ENCODE data around the gene GPR161. TPM values are rescaled to one million over a fixed set of nuclear protein-coding genes. Genes with fewer than 3 reads are reported as not detected.
"Not testable (repeated sequence)": the region's sequence is repeated elsewhere in the genome, so short reads cannot be mapped to it uniquely, and the experiment has no call there.

Gene GPR161, protein sequence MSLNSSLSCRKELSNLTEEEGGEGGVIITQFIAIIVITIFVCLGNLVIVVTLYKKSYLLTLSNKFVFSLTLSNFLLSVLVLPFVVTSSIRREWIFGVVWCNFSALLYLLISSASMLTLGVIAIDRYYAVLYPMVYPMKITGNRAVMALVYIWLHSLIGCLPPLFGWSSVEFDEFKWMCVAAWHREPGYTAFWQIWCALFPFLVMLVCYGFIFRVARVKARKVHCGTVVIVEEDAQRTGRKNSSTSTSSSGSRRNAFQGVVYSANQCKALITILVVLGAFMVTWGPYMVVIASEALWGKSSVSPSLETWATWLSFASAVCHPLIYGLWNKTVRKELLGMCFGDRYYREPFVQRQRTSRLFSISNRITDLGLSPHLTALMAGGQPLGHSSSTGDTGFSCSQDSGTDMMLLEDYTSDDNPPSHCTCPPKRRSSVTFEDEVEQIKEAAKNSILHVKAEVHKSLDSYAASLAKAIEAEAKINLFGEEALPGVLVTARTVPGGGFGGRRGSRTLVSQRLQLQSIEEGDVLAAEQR
- polyA plus RNA-seq (2013, experiment 1 of 4), result 27.0 TPM
- 28.6 TPM for polyA plus RNA-seq (2013, experiment 2 of 4)
- 19.2 TPM for polyA plus RNA-seq (2013, experiment 3 of 4)
- polyA plus RNA-seq (2013, experiment 4 of 4), result 24.6 TPM

DNA sequence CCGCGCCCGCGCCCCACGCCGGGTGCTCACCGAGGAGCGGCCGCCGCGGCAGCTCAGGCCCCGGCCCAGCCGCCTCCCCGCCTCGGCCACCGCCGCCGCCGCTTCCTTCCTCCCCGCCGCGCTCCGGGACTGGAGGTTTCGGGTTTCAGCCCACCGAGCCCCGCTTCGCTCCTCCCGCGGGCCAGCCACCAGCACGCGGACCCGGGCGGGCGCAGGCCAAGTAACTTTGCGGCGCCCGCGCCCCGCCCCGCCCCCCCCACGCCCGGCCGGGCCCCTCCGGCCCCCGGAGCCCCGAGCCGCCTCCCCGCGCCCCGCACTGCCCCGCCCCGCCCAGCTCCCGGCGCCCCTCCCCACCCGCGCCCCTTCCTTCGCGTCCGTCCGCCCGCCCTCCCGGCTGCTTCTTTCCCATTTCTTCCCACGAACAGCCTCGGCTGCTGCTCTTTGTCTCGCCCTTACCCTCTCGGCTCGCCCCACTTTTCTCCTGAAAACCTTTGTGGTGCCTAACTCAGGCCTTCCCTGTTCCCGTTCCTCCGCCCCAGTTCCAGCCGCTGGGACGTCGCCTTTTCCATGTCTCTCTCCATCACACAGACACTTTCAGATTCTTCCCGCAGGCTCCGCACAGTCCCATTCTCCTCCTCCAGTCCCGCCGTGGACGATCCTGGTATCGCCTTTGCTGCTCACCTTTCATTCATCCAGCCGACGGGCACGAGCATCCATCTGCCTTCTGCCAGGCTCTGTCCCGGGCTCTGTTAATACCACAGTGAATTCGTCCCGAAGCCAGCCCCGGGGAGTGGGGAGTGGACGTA, at the start of gene GPR161:
Gene GPR161 (minus strand): TSS at position 222 of the 806 bp plus-strand sequence. CDS start 32,080 bp downstream, outside the sequence.
- WGBS, 2 experiments, result 0% methylated on average over 73 to 86 of the region's 86 CpGs
- H3K4me1 ChIP-seq (ENCODE audit: control insufficient read depth, insufficient read depth, low read length), result peaks cover 21% of the 10 kb centered on the region
- no peaks in the 10 kb centered on the region for H3K27me3 ChIP-seq (ENCODE audit: control insufficient read depth, insufficient read depth, low read length, poor library complexity, severe bottlenecking)
- H3K4me3 ChIP-seq (ENCODE audit: insufficient read depth, low read depth, low read length), result peak within 1 kb of the TSS; percentile 91
- no peaks in the 10 kb centered on the region for H3K9me3 ChIP-seq (ENCODE audit: control insufficient read depth, low read length)
- H3K27ac ChIP-seq (ENCODE audit: insufficient read depth, low read depth, low read length, poor library complexity, severe bottlenecking), result peak within 1 kb of the TSS; percentile 86
- H3K36me3 ChIP-seq (ENCODE audit: control insufficient read depth, insufficient read depth, low read length), result no peaks in the 10 kb centered on the region

DNA sequence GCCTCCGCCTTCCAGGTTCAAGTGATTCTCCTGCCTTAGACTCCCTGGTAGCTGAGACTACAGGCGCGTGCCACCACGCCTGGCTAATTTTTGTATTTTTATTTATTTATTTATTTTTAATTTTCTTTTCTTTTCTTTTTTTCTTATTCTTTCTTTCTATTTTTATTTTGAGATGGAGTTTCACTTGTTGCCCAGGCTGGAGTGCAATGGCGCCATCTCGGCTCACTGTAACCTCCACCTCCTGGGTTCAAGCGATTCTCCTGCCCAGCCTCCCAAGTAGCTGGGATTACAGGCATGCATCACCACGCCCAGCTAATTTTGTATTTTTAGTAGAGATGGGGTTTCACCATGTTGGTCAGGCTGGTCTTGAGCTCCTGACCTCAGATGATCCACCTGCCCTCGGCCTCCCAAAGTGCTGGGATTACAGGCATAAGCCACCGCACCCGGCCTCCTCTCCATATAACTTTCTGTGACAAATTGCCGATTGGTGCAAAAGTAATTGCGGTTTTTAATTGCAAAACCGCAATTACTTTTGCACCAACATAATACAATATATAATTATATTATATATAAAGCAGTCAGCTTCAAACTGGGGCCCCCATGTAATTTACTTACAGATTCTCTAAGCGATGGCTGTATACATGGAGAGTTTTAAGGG, 44.5 kb upstream of the GPR161 start:
- H3K36me3 ChIP-seq (ENCODE audit: control insufficient read depth, insufficient read depth, low read length); H3K27me3 ChIP-seq (ENCODE audit: control insufficient read depth, insufficient read depth, low read length, poor library complexity, severe bottlenecking); H3K4me1 ChIP-seq (ENCODE audit: control insufficient read depth, insufficient read depth, low read length); H3K9me3 ChIP-seq (ENCODE audit: control insufficient read depth, low read length); H3K4me3 ChIP-seq (ENCODE audit: insufficient read depth, low read depth, low read length); H3K27ac ChIP-seq (ENCODE audit: insufficient read depth, low read depth, low read length, poor library complexity, severe bottlenecking): not testable (repeated sequence)
- 95 to 99% methylated on average over 9 to 11 of the region's 15 CpGs for WGBS, 2 experiments

DNA sequence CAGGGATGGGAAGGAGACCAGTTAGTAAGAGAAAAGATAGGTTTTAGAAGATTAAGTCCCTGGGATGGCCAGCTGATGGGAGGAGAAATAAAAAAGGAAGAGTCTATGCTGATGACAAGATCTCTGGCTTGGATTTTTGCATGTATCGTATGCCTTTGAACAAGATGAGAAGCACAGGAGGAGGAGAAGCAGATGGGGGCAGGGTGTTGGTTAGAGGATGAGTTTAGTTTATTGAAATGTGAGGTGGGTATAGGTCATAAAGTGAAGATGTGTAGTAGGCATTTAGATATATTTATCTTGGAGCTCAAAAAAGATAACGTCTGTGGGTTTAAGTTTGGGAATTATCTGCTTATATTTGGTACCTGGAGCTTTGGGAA, 43.4 kb upstream of the GPR161 start:
- Histone ChIP-seq H3K4me3 (ENCODE audit: insufficient read depth, low read depth, low read length) (peak overlapping the region; percentile 94), H3K27me3 (ENCODE audit: control insufficient read depth, insufficient read depth, low read length, poor library complexity, severe bottlenecking) (no peaks in the 10 kb centered on the region), H3K36me3 (ENCODE audit: control insufficient read depth, insufficient read depth, low read length) (no peaks in the 10 kb centered on the region), H3K9me3 (ENCODE audit: control insufficient read depth, low read length) (no peaks in the 10 kb centered on the region), H3K27ac (ENCODE audit: insufficient read depth, low read depth, low read length, poor library complexity, severe bottlenecking) (no peak overlapping the region), H3K4me1 (ENCODE audit: control insufficient read depth, insufficient read depth, low read length) (peaks cover 6% of the 10 kb centered on the region)
- WGBS, 2 experiments, result 79 to 82% methylated on average over 2 of the region's 2 CpGs

DNA sequence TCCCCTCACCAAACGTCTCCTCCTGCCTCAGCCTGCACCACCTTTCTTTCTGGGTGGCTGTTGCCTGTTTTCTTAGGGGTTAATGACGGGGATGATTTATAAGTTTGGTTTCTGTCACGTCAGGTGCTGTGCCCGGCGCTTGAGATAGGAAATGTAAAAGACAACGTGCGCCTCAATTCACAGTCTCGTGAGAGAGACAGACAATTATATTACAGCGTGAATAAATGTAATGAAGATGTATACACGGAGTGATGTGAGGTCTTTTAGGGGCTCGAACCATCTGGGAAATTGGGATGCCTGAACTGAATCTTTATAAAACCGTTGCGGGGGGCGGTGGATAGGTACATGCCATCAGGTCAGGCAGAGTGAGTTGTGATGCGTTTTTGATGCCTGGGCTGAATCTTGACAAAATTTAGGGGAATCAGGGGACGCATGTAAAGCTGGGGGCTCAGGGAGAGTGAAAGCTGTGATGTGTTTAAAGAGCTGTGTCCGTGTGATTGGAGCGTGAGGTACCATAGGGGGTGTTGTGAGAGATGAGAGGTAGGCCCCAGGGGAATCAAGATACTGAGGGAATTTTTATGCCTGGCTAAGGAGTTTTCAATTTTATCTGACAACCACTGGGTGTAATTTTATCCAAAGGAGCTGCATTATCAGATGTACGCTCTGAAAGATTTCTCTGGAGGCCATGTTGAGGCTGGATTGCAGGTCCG, 42.9 kb upstream of the GPR161 start:
- peaks cover 6% of the 10 kb centered on the region for H3K4me1 ChIP-seq (ENCODE audit: control insufficient read depth, insufficient read depth, low read length)
- no peaks in the 10 kb centered on the region for H3K9me3 ChIP-seq (ENCODE audit: control insufficient read depth, low read length)
- WGBS, 2 experiments, result 13% methylated on average over 20 of the region's 20 CpGs

DNA sequence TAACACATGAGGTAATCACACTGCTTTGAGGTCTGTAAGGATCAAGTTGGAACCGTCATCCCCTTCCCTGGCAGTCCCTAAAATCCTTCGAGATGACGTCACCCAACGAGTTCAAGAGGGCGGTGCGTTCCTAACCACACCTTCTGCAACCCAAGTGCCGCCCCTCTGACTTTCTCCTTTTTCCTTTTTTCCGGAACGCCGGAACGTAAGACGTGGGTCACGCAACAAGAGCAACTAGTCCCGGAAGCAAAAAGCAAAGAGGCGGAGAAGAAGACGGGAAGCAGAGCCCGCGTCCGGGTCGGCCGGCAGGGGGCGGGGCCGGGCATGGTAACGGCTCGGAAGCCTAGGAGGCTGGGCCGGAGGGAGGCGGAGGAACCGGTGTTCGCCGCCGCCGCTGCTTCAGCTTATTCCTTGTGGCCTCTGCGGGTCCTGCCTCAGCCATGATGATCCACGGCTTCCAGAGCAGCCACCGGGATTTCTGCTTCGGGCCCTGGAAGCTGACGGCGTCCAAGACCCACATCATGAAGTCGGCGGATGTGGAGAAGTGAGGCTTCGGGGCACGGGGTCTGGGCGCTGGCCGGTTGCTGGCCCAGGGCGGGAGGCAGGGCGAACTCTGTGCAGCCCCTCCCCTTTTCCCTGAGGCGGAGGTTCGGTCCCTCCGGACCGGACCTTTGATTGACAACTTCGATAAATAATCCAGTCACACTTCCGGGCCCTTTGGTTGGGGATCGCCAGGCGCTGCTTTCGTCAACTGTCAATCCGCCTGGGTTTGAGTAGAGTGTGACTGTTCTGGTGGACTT, 42.1 kb upstream of the GPR161 start, which contains the start of gene TIPRL:
Gene TIPRL (plus strand): TSS at position 325 of the 800 bp plus-strand sequence. CDS start 116 bp downstream, at position 441.
- H3K4me1 ChIP-seq (ENCODE audit: control insufficient read depth, insufficient read depth, low read length), result peaks cover 6% of the 10 kb centered on the region
- H3K9me3 ChIP-seq (ENCODE audit: control insufficient read depth, low read length), result no peaks in the 10 kb centered on the region
- H3K4me3 ChIP-seq (ENCODE audit: insufficient read depth, low read depth, low read length), result peak within 1 kb of the TSS; percentile 94
- no peaks in the 10 kb centered on the region for H3K27me3 ChIP-seq (ENCODE audit: control insufficient read depth, insufficient read depth, low read length, poor library complexity, severe bottlenecking)
- WGBS, 2 experiments, result 0% methylated on average over 56 of the region's 56 CpGs
- H3K27ac ChIP-seq (ENCODE audit: insufficient read depth, low read depth, low read length, poor library complexity, severe bottlenecking), result peak within 1 kb of the TSS; percentile 92
- H3K36me3 ChIP-seq (ENCODE audit: control insufficient read depth, insufficient read depth, low read length), result no peaks in the 10 kb centered on the region

More for the DNA sequence above, 42.9 kb upstream of the GPR161 start:
- peak overlapping the region; percentile 92 for H3K27ac ChIP-seq (ENCODE audit: insufficient read depth, low read depth, low read length, poor library complexity, severe bottlenecking)
- no peaks in the 10 kb centered on the region for H3K36me3 ChIP-seq (ENCODE audit: control insufficient read depth, insufficient read depth, low read length)
- H3K27me3 ChIP-seq (ENCODE audit: control insufficient read depth, insufficient read depth, low read length, poor library complexity, severe bottlenecking), result no peaks in the 10 kb centered on the region
- H3K4me3 ChIP-seq (ENCODE audit: insufficient read depth, low read depth, low read length), result peak overlapping the region; percentile 94

DNA sequence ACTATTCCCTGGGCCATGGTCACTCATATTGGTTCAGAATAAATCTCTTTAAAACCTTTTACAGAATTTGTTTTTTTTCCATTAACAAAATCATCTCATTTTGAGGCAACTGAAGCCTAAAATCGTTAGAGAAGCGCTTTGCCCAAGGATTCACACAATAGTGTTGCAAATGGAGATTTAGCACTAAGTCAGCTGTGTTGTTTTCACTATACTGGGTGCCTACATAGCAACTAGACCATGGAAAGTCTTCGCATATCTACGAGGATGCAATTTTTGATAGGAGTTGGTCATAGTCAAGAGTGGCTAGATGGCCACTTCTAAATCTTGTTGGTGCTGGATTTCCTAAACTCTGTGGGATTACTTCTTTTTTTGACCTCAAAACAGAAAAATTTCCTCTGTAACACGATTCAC, 41.5 kb upstream of the GPR161 start:
- H3K4me3 ChIP-seq (ENCODE audit: insufficient read depth, low read depth, low read length), result peak overlapping the region; percentile 94

DNA sequence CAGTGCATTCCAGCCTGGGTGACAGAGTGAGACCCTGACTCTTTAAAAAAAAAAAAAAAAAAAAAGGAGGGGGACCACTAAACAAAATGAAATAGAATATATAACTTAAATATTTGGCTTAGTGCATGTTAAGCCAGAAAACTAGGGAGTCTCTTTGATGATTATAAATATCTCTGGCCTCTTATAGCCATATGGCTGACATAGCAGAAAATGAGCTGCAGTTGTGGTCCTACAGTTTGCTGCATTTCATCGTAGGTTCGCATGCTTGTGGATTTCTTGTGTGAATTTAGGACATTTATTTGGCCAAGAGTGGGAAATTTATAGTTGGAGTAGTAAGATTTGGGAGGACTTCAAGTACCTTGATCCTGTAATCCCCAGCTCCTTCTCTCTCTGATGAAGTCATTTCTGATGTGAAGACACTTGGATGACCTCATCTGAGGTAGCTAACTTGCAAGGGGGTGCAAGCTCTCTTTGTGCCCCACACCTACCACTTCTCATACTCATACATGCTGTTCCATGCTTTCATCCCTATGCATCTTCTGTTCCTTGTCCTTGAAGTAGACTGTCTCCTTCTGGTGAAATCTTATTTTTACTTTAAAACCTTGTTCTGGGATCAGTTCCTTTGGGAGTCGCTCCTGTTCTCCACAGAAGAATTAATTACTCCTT, 35.7 kb upstream of the GPR161 start:
- Histone ChIP-seq H3K27me3 (ENCODE audit: control insufficient read depth, insufficient read depth, low read length, poor library complexity, severe bottlenecking) (no peaks in the 10 kb centered on the region), H3K36me3 (ENCODE audit: control insufficient read depth, insufficient read depth, low read length) (no peaks in the 10 kb centered on the region), H3K4me3 (ENCODE audit: insufficient read depth, low read depth, low read length) (no peak overlapping the region), H3K9me3 (ENCODE audit: control insufficient read depth, low read length) (no peaks in the 10 kb centered on the region), H3K27ac (ENCODE audit: insufficient read depth, low read depth, low read length, poor library complexity, severe bottlenecking) (no peak overlapping the region), H3K4me1 (ENCODE audit: control insufficient read depth, insufficient read depth, low read length) (no peaks in the 10 kb centered on the region)
- 96 to 97% methylated on average over 3 of the region's 3 CpGs for WGBS, 2 experiments

More for the DNA sequence above, 41.5 kb upstream of the GPR161 start:
- 74 to 76% methylated on average over 5 of the region's 5 CpGs for WGBS, 2 experiments
- Histone ChIP-seq H3K9me3 (ENCODE audit: control insufficient read depth, low read length) (no peaks in the 10 kb centered on the region), H3K27ac (ENCODE audit: insufficient read depth, low read depth, low read length, poor library complexity, severe bottlenecking) (peak overlapping the region; percentile 65), H3K27me3 (ENCODE audit: control insufficient read depth, insufficient read depth, low read length, poor library complexity, severe bottlenecking) (no peaks in the 10 kb centered on the region), H3K4me1 (ENCODE audit: control insufficient read depth, insufficient read depth, low read length) (peaks cover 6% of the 10 kb centered on the region), H3K36me3 (ENCODE audit: control insufficient read depth, insufficient read depth, low read length) (no peaks in the 10 kb centered on the region)

DNA sequence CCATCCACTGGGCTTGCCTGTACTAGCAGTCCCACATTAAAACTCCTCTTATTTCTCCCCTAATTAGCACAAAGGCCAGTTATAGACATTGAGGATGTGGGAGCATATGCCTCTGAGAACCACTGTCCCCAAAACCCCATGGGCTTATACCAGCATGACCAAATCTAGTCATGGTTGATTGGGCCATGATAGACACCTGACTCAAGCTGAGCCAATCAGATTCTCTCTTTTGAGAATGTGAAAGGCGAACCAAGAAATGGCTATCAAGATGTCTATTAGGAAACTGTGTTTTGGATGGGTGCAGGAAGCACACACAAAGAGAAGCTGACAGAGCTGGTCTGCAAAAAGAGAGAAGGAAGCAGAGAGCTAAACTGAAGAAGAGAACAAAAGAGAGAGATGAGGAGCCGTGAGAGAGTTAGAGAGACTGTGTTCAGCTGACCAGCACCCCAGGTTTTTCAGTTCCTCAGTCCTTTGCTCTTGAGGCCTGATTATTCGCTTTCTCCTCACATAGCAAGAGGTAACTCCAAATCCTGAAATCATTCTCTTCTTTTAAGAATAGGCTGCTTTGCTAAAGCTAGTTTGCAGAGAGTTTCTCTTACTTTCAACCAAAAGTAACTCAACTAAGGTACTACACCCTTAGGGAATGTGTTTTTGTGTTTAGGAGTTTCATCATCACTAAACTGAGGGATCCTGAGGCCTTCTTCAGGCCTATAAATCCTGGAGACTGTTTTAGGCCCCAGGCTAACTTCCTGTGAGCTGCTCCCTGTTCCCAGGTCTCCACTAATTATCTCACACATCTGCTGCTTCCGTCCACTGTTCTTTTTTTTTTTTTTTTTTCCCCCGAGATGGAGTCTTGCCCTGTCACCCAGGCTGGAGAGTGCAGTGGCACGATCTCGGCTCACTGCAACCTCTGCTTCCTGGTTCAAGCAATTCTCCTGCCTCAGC, 34.1 kb upstream of the GPR161 start:
- WGBS, 2 experiments, result 89% methylated on average over 7 of the region's 7 CpGs
- Histone ChIP-seq H3K4me1 (ENCODE audit: control insufficient read depth, insufficient read depth, low read length) (no peaks in the 10 kb centered on the region), H3K4me3 (ENCODE audit: insufficient read depth, low read depth, low read length) (no peak overlapping the region), H3K27ac (ENCODE audit: insufficient read depth, low read depth, low read length, poor library complexity, severe bottlenecking) (no peak overlapping the region), H3K27me3 (ENCODE audit: control insufficient read depth, insufficient read depth, low read length, poor library complexity, severe bottlenecking) (no peaks in the 10 kb centered on the region), H3K9me3 (ENCODE audit: control insufficient read depth, low read length) (no peaks in the 10 kb centered on the region), H3K36me3 (ENCODE audit: control insufficient read depth, insufficient read depth, low read length) (no peaks in the 10 kb centered on the region)

All from ectodermal cell (in vitro differentiated cells).